GM21367 (cell line): ENCODE measurements around the gene NCK1.
A peak's percentile ranks its signal among the peaks of the same experiment; 100 is the strongest.
"Not testable (repeated sequence)": the region's sequence is repeated elsewhere in the genome, so short reads cannot be mapped to it uniquely, and the experiment has no call there.

ENCODE experiments used
- ATAC-seq: cut with Tn5 transposase; IDR thresholded peaks from one replicate; pipeline ENCODE4 v1.9.1; 2021; ENCODE audit not compliant: unreplicated experiment

NCK1 gene

DNA sequence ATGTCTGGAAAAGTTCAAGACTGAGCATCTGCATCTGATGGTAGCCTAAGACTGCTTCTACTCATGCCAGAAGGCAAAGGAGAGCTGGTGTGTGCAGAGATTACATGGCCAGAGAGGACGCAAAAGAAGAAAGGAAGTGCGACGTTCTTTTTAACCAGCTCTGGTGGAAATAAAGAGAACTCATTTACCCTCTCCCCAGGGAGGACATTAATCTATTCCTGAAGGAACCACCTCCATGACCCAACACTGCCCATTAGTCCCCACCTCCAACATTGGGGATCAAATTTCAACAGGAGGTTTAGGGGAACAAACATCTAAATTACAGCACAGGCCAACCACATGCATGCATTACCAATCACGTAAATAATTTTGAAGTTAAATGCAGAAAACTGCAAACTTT lies 1.5 kb upstream of the NCK1 start:
- ATAC-seq, result no peak

DNA sequence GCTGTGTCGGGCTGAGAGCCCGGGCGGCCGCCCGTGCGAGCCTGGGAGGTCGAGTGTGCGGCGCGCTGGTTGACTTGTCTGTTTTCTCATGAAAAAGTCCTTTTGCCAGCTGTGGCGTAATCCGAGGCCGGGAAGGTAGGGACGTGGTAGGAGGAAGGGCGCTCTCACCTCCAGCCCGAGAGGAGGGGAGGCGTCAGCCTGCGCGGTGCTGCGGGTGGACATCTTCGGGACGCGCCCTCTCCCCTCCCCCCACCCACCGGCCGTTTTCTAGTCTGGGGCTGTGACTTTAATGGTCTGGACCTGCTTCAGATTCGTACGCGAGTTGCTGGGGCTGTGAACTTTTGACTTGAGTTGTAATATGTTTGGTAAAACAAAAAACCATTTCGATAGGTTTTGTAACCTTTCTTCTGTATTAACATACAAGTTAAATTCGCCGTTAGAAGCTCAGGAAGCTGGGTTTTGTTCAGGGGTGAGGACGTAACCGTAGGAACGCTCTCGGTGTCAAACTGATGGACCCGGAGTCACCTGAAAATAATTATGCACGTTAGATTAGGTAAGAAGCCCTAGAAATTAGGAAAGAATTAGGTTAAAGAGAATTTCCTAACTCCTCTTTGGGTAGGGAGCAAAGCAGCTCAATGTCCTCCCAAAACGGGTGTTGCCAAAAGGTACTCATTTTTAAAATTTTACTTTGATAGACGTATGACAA lies 762 bp downstream of the NCK1 start:
- ATAC-seq, result peak; percentile 17

DNA sequence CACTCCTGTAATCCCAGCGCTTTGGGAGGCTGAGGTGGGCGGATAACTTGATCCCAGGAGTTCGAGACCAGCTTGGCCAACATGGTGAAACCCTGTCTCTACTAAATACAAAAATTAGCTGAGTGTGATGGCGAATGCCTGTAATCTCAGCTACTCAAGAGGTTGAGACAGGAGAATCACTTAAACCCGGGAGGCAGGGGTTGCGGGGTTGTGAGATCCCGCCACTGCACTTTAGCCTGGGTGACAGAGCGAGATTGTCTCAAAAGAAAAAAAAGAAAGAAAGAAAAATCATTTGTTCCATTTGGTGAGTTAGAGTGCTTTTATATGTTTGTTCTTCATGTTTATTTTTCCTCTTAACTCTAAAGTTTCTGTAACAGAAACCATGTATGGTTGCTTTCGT lies 7.3 kb downstream of the NCK1 start:
- no peak for ATAC-seq

DNA sequence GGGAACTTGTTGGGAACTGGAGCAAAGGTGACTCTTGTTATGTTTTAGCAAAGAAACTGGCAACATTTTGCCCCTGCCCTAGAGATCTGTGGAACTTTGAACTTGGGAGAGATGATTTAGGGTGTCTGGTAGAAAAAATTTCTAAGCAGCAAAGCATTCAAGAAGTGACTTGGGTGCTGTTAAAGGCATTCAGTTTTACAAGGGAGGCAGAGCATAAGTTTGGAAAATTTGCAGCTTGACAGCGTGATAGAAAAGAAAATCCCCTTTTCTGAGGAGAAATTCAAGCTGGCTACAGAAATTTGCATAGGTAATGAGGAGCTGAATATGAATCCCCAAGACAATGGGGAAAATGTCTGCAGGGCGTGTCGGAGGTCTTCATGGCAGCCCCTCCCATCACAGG lies 10.2 kb downstream of the NCK1 start:
- not testable (repeated sequence) for ATAC-seq

DNA sequence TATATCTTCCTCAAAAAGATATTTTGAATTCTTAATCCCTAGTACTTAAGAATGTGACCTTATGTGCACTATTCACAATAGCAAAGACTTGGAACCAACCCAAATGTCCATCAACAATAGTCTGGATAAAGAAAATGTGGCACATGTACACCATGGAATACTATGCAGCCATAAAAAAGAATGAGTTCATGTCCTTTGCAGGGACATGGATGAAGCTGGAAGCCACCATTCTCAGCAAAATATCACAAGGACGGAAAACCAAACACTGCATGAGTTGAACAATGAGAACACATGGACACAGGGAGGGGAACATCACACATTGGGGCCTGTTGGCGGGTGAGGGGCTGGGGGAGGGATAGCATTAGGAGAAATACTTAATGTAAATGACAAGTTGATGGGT lies 17.5 kb downstream of the NCK1 start:
- ATAC-seq, result not testable (repeated sequence)

DNA sequence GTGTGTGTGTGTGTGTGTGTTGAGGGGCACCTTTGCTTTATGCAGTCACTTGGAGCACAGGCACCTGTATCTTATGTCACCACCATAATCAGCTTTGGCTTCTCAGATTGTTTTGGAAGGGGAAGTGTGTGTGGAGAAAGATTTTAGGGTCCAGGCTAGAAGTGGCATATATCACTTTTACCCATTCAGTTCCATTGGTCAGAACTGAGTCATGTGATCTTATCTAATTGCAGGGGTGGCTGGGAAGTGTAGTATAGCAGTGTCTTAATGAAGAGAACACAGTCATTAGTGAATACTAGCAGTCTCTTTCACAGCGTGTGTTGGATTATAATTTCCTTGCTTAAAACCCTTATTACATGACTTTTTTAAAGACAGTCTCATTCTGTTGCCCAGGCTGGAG lies 20.6 kb downstream of the NCK1 start:
- ATAC-seq, result no peak

DNA sequence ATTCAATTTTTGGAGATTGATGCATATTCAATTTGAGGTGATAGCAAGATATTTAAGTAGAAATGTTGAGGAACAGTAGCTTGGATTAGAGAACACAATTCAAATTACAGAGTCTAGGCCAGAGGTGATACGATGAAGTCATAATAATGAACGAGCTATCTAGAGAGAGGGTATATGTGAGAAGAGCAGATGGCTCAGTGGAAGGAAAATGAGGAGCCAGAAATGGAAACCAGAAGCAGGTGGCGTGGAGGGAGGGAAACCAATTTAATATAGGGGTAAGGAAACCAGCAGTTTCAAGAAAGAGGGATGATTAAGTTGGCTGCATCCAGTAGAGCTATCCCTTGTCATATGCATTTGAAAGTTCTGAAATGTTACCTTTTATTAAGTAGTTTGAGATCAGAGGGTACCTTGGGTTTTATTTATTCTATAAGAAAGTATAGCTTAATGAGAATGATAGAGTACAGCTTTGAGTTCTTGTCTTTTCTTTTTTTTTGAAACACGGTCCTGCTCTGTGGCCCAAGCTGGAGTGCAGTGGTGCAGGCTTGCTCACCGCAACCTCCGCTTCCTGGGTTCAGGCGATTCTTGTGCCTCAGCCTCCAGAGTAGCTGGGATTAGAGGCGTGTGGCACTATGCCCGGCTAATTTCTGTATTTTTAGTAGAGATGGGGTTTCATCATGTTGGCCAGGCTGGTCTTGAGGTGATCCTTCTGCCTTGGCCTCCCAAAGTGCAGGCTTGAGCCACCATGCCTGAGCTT lies 22.1 kb downstream of the NCK1 start:
- no peak for ATAC-seq

DNA sequence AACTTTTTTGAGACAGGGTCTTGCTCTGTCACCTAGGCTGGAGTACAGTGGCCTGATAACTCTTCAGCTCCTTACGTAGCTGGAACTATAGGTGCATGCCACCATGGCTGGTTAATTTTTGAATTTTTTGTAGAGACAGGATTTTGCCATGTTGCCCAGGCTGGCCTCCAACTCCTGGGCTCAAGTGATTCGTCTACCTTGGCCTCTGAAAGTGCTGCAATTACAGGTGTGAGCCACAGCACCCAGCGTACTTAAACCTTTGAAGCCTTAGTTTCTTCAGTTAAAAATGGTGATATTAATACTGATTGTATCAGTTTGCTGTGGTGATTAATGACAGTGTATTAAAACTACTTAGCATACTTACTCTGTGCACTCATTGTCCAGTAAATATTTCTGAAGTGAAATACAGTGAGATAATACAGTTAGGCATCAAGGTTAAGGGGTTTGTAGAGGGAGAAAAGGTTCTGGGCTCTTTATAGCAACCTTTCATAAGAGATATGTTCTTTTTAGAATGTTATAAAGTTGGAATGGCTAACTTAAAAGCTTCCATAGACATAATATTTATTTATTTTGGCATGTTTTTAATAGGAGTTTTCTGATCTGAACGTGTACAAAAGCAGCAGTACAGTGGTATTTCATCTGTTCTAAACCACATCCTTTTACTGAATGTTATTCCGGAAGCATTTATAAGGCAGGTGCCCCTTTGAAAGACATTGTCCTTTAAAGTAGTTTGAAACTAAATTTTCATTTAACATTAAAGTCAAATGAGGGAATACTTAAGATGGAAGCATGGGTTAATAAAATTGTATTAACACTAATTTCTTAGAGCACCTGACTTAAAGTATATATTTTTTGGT lies 23.6 kb downstream of the NCK1 start:
- ATAC-seq, result no peak

DNA sequence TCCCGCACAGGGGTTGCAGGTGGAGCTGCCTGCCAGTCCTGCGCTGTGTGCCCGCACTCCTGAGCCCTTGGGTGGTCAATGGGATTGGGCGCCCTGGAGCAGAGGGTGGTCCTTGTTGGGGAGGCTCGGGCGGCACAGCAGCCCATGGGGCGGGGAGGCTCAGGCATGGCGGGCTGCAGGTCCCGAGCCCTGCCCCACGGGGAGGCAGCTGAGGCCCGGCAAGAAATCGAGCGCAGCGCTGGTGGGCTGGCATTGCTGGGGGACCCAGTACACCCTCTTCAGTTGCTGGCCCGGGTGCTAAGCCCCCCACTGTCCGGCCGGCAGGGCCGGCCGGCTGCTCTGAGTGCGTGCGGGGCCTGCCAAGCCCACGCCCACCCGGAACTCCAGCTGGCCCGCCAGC lies 27.9 kb downstream of the NCK1 start:
- no peak for ATAC-seq

DNA sequence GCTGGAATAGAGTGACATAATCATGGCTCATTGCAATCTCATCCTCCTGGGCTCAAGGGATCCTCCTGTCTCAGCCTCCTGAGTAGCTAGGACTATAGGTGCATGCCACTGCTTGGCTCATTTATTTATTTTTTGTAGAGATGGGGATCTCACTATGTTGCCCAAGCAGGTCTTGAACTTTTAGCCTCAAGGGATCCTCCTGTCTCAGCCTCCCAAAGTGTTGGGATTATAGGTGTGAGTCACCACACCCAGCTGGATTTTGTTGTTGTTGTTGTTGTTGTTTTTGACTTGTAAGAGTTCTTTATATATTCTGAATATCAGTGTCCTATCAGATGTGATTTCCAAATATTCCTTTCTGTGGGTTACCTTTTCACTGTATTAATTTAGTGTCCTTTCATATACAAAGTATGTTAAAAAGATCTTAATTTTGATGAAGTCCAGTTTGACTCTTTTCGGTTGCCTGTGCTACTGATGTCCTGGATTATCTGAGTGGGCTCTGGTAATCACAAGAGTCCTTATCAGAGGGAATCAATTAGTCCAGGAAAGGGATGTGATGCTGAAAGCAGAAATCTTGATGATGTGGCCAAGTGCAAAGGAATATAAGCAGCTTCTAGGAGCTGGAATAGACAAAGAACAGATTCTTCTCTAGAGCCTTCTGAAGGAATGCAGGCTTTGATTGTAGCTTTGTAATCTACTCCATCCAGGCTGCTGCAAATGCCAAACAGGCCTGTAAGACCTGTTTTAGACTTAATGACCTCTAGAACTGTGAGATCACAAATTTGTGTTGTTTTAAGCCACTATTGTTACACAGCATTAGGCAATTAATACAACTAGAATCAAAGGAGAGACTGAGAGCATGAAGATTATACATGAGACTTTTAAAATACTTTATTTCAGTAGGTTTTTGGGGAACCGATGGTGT lies 30.2 kb downstream of the NCK1 start:
- ATAC-seq, result no peak

DNA sequence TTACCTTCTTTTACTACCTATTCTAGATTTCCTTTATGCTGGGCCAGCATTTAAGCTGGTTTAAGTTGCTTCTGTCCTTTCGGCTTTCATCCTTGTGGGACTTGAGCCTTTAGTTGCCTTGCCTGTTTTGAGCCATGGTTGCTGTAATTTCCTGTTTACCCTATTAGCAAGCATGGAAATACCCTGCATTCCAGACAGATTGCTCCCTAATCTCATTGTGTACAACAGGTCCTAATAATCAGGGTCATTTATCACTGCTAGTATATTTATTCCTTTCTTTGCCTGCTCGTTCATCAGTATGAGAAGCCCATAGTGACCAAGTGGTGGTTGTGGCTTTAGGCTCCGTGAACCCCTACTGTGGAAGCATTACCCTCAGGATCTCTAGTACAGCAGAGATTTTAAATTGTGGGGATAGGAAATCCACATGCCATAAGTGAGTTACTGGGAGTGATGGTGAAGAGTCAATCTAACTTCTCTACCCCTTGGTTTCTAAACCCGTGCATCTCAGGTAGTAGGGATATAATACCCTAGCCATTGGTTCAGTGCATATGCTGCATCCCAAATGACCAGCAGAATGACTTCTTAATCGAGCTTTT lies 31.9 kb downstream of the NCK1 start:
- no peak for ATAC-seq

DNA sequence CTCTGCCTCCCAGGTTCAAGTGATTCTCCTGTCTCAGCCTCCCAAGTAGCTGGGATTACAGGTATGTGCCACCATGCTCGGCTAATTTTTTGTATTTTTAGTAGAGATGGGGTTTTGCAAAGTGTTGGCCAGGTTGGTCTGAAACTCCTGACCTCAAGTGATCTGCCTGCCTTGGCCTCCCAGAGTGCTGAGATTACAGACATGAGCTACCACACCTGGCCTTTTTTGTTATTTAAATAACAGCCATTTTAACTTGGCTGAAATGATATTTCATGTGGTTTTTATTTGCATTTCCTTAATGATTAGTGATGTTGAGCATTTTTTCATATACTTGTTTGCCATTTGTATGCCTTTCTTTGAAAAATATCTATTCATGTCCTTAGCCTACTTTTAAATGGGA lies 35.2 kb downstream of the NCK1 start:
- ATAC-seq, result not testable (repeated sequence)

DNA sequence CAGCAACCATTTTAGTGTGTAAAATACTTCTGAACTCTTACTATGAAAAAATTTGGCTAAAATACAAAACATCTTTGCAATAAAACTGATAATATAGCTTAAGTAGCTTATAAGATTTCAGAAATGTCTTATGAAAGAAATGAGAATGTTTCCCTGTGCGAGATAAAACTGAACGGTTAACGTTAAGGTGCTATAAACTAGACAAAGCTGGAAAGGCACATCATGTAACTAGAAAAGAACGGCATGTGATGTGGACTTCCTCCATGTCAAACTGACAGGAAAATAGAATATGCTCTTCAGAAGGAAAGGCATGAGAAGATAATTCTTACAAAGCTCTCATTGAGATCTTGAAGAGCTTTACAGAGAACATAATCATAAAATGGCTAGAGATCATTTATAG lies 36.5 kb downstream of the NCK1 start:
- no peak for ATAC-seq

DNA sequence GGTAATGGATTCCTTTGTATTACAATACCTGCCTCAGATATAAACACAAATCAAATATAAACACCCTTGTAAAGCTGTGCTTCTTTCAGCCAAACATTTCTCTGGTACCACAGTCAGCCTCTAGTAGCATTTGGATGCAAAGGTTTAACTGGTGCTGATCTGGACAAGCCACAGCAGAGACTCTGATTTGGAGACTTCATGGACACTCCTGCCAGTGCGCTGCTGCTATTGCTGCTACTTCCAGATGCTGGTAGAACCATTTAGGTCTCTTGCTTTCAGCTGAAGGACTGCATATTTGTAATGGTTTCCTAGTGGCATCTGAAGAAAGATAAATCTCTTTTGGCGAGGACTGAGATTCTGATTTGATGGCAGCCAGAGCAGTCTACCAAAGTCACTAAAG lies 36.9 kb downstream of the NCK1 start:
- ATAC-seq, result no peak

DNA sequence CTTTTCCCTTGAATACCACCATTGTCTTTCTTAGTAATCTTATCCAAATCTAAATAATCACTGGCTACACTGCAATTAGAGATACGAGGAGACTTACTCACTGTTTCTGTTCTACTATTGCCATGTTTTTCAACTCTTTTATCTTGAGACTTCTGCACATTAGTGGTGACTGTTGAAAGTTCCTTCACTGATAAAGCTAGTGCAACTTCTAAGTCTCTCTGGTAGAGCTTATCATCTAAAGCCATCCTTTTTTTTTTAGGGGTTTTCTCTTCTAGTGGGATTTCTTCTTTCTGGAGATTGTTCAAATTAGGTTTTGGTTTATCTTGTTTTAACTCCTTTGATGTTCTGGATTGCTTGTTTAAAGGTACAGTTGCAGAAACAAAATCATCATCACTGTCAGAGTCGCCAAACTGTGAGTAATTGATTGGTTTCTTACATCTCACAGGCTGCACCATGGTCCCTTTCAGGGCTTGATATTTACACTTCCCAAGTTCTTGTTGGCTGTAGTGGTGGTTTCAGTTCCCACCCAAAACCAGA lies 37.7 kb downstream of the NCK1 start:
- ATAC-seq, result no peak

DNA sequence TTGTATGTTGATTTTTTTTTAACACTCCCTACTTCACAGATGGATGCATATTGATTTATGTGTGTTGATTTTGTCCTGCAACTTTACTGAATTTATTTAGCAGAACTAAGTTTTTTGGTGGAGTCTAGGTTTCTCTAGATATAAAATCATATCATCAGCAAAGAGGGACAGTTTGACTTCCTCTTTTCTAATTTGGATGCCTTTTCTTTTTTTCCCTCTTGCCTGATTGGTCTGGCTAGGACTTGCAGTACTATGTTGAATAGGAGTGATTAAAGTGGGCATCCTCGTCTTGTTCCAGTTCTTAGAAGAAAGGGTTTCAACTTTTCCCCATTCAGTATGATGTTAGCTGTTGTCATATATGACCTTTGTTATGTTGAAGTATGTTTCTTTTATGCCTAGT lies 38.7 kb downstream of the NCK1 start:
- not testable (repeated sequence) for ATAC-seq

DNA sequence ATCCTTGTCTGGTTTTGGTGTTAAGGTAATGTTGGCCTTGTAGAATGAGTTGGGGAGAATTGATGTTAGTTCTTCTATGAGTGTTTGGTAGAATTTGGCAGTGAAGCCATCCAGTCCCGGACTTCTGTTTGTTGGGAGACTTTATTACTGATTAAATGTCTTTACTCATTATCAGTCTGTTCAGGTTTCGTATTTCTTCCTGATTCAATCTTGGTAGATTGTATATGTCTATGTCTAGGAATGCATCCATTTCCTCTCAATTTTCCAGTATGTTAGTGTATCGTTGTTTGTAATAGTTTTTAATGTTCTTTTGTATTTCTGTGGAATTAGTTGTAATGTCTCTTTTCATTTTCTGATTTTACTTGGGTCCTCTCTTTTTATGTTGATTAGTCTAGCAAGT lies 39.4 kb downstream of the NCK1 start:
- ATAC-seq, result no peak

DNA sequence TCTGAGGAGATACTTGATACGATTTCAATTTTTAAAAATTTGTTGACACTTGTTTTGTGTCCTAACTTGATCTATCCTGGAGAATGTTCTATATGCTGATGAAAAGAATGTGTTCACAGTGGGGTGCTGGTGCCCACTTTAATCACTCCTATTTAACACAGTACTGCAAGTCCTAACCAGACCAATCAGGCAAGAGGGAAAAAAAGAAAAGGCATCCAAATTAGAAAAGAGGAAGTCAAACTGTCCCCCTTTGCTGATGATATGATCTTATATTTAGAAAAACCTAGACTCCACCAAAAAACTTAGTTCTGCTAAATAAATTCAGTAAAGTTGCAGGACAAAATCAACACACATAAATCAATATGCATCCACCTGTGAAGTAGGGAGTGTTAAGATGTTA lies 40.5 kb downstream of the NCK1 start:
- not testable (repeated sequence) for ATAC-seq

DNA sequence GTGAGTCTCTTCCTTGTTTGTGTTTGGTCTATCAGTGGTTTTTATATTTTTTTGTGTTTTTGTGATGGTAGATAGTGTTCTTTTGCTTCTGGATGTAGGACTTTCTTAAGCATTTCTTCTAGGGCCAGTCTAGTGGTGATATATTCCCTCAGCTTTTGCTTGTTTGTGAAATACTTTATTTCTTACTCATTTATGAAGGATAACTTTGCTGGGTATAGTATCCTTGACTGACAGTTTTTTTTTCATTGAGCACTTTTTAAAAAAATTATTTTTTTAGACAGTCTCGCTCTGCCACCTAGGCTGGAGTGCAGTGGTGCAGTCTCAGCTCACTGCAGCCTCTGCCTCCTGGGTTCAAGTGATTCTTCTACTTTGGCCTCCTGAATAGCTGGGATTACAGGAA lies 41.9 kb downstream of the NCK1 start:
- no peak for ATAC-seq

DNA sequence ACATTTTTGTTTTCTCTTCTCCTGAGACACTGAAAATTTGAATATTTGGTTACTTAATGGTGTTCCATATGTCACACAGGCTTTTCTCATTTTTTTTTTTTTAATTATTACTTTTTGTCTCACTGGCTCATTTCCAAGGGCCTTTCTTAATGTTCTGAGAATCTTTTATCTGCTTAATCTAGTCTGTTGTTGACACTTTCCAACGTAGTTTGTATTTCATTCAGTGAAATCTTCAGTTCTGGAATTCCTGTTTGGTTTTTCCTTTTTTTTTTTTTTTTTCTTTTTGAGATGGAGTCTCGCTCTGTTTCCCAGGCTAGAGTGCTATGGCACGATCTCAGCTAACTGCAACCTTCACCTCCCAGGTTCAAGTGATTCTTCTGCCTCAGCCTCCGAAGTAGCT lies 42.7 kb downstream of the NCK1 start:
- no peak for ATAC-seq
